Subcutaneous adipose tissue (tissue), 4 donors: Measurements from ENCODE around the gene TMIE. TPM values are rescaled to one million over a fixed set of nuclear protein-coding genes. Genes with fewer than 3 reads are reported as not detected.

ENCODE experiments used
- CTCF ChIP-seq: fragments of 450-650 bp; IDR thresholded peaks from one replicate; pipeline ENCODE4 v1.5.1; 2016; ENCODE audit warnings: low read depth, mild to moderate bottlenecking, control low read depth, antibody characterized with exemption, moderate library complexity
- total RNA-seq, 4 donors: library from RNA; depleted of rRNA; stranded (reverse); fragments of >200 nt; gene quantifications; one replicate each; pipeline ENCODE4 v1.1.0, GENCODE V29; 2016

Gene TMIE
- total RNA-seq, 4 donors from 2014 or later = 0.88 TPM; not detected in 3

- no peak for TF ChIP-seq CTCF
These were observed 27.8 kb downstream of the TMIE start for GRCh38 chr3:46729038-46729437.

GRCh38 chr3:46730819-46731218 is 29.6 kb downstream of the TMIE start:
- no peak for TF ChIP-seq CTCF

GRCh38 chr3:46731795-46732194 is 30.6 kb downstream of the TMIE start:
- no peak for TF ChIP-seq CTCF

- TF ChIP-seq CTCF = no peak
These were observed 32.0 kb downstream of the TMIE start for GRCh38 chr3:46733026-46733800.

- TF ChIP-seq CTCF = no peak
These were observed 33.6 kb downstream of the TMIE start for GRCh38 chr3:46734773-46735172.

GRCh38 chr3:46736006-46736872 is 35.0 kb downstream of the TMIE start:
- no peak for TF ChIP-seq CTCF

- TF ChIP-seq CTCF = no peak
These were observed 36.1 kb downstream of the TMIE start for GRCh38 chr3:46737329-46737731.
